Loucy (cell line): ENCODE data around the gene NSD1.

ENCODE experiments used
- H2AFZ ChIP-seq: fragments of 200-600 bp; sonication (generic); 2 replicates; pipeline ENCODE4 v1.6.0; 2016; ENCODE audit warnings: antibody characterized with exemption, mild to moderate bottlenecking, low read length, moderate library complexity
- H3F3A ChIP-seq: fragments of 200-600 bp; 2 replicates; pipeline ENCODE4 v1.6.0; 2016; ENCODE audit warnings: antibody characterized with exemption, low read depth, mild to moderate bottlenecking
- H3K27me3 ChIP-seq: fragments of 200-600 bp; sonication (generic); 2 replicates; pipeline ENCODE4 v1.6.1; 2014; ENCODE audit warnings: low read length, mild to moderate bottlenecking; ENCODE audit not compliant: insufficient read depth, poor library complexity, severe bottlenecking
- H3K36me3 ChIP-seq: fragments of 200-600 bp; sonication (generic); 2 replicates; pipeline ENCODE4 v1.6.1; 2016; ENCODE audit warnings: low read length; ENCODE audit not compliant: insufficient read depth
- H3K4me1 ChIP-seq: fragments of 200-600 bp; sonication (generic); 2 replicates; pipeline ENCODE4 v1.5.1; 2014; ENCODE audit warnings: low read length, mild to moderate bottlenecking; ENCODE audit not compliant: insufficient read depth, poor library complexity, severe bottlenecking
- H3K4me2 ChIP-seq: fragments of 200-600 bp; sonication (generic); 2 replicates; pipeline ENCODE4 v1.6.0; 2014; ENCODE audit warnings: antibody characterized with exemption, low read length, low read depth, mild to moderate bottlenecking; ENCODE audit not compliant: poor library complexity, severe bottlenecking
- H3K4me3 ChIP-seq: fragments of 200-600 bp; sonication (generic); 2 replicates; pipeline ENCODE4 v1.5.1; 2014; ENCODE audit warnings: low read length, mild to moderate bottlenecking, mixed read lengths; ENCODE audit not compliant: poor library complexity, severe bottlenecking
- H3K79me2 ChIP-seq: fragments of 200-600 bp; sonication (generic); 2 replicates; pipeline ENCODE4 v1.6.1; 2014; ENCODE audit warnings: low read length; ENCODE audit not compliant: insufficient read depth
- H3K9ac ChIP-seq: fragments of 200-600 bp; sonication (generic); 2 replicates; pipeline ENCODE4 v1.6.0; 2014; ENCODE audit warnings: mild to moderate bottlenecking, low read depth, low read length, moderate library complexity; ENCODE audit not compliant: poor library complexity, severe bottlenecking
- H3K9me2 ChIP-seq: fragments of 200-600 bp; sonication (generic); replicated peaks from 2 replicates; pipeline ENCODE4 v1.6.1; 2016; ENCODE audit warnings: low read depth, low read length, mixed read lengths
- H3K9me3 ChIP-seq: fragments of 200-600 bp; sonication (generic); 2 replicates; pipeline ENCODE4 v1.6.1; 2014; ENCODE audit warnings: mild to moderate bottlenecking, antibody characterized with exemption, low read length, low read depth; ENCODE audit not compliant: insufficient read depth
- H4K20me1 ChIP-seq: fragments of 200-600 bp; sonication (generic); 2 replicates; pipeline ENCODE4 v1.6.0; 2014; ENCODE audit warnings: antibody characterized with exemption, low read length, mild to moderate bottlenecking; ENCODE audit not compliant: insufficient read depth, poor library complexity, severe bottlenecking
- EZH2phosphoT487 ChIP-seq: fragments of 200-600 bp; IDR thresholded peaks from 2 replicates; pipeline ENCODE4 v1.6.1; 2018; ENCODE audit warnings: antibody characterized with exemption, mild to moderate bottlenecking, moderate library complexity, borderline replicate concordance
- TF ChIP-seq, protein P1 (sequence below): fragments of 200-600 bp; sonication (generic); conservative IDR thresholded peaks from 2 replicates; pipeline ENCODE4 v1.5.1; 2014; ENCODE audit warnings: mild to moderate bottlenecking, antibody characterized with exemption, low read length

The NSD1 gene

DNA sequence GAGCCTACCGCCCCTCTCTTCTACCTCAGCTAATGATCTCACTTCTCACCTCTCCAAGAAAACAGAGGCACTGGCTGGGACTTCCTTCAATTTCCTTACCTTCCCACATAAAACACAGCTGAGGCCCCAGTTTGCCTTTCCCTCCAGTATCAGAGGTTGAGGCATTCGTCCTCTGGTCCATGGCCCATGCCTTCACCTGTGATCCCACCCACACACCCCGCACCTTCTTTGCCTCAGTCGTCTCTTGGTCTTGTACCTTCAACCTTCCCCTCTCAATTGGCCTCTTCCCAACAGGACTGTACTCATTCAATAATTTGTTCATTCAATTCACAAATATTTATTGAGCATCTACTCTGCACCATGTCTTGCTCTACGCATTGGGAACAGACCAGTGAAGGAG lies 11.0 kb upstream of the NSD1 start:
- H3K27me3 ChIP-seq: no peaks in the 10 kb centered on the region
- H2AFZ ChIP-seq: no peak overlapping the region
- H3K4me3 ChIP-seq: no peak overlapping the region
- no peak overlapping the region for H3K9ac ChIP-seq
- no peak overlapping the region for H3K4me2 ChIP-seq
- TF ChIP-seq EZH2phosphoT487: no peak
- TF ChIP-seq, protein P1, sequence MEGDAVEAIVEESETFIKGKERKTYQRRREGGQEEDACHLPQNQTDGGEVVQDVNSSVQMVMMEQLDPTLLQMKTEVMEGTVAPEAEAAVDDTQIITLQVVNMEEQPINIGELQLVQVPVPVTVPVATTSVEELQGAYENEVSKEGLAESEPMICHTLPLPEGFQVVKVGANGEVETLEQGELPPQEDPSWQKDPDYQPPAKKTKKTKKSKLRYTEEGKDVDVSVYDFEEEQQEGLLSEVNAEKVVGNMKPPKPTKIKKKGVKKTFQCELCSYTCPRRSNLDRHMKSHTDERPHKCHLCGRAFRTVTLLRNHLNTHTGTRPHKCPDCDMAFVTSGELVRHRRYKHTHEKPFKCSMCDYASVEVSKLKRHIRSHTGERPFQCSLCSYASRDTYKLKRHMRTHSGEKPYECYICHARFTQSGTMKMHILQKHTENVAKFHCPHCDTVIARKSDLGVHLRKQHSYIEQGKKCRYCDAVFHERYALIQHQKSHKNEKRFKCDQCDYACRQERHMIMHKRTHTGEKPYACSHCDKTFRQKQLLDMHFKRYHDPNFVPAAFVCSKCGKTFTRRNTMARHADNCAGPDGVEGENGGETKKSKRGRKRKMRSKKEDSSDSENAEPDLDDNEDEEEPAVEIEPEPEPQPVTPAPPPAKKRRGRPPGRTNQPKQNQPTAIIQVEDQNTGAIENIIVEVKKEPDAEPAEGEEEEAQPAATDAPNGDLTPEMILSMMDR: no peak
- H3K36me3 ChIP-seq: no peaks in the 10 kb centered on the region
- no peaks in the 10 kb centered on the region for H4K20me1 ChIP-seq
- no peaks in the 10 kb centered on the region for H3K79me2 ChIP-seq
- H3F3A ChIP-seq: no peaks in the 10 kb centered on the region
- no peaks in the 10 kb centered on the region for H3K9me2 ChIP-seq
- H3K4me1 ChIP-seq: no peaks in the 10 kb centered on the region
- no peaks in the 10 kb centered on the region for H3K9me3 ChIP-seq

DNA sequence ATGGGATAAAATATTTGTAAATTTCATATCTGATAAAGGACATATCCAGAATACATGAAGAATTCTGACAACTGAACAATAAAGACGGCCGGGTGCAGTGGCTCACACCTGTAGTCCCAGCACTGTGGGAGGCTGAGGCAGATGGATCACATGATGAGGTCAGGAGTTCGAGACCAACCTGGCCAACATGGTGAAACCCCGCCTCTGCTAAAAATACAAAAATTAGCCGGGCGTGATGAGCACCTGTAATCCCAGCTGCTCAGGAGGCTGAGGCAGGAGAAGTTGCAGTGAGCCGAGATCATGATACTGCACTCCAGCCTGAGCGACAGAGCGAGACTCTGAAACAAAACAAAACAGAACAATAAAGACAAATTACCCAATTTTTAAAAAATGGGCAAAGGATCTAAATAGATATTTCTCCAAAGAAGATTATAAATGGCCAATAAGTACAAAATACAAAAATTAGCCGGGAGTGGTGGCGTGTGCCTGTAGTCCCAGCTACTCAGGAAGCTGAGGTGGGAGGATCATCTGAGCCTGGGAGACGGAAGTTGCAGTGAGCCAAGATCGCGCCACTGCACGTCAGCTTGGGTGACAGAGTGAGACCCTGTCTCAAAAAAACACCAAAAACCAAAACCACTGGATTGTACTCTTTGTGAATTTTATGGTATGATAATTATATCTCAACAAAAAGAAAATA lies 9.6 kb upstream of the NSD1 start:
- no peaks in the 10 kb centered on the region for H4K20me1 ChIP-seq
- no peak overlapping the region for H3K9ac ChIP-seq
- no peak overlapping the region for H3K4me2 ChIP-seq
- no peaks in the 10 kb centered on the region for H3K9me3 ChIP-seq
- no peaks in the 10 kb centered on the region for H3K9me2 ChIP-seq
- H3K36me3 ChIP-seq: no peaks in the 10 kb centered on the region
- H3K4me3 ChIP-seq: no peak overlapping the region
- no peak for TF ChIP-seq EZH2phosphoT487
- TF ChIP-seq, protein P1: no peak
- H3F3A ChIP-seq: no peaks in the 10 kb centered on the region
- H3K4me1 ChIP-seq: no peaks in the 10 kb centered on the region
- H3K27me3 ChIP-seq: no peaks in the 10 kb centered on the region
- no peaks in the 10 kb centered on the region for H3K79me2 ChIP-seq
- H2AFZ ChIP-seq: no peak overlapping the region

DNA sequence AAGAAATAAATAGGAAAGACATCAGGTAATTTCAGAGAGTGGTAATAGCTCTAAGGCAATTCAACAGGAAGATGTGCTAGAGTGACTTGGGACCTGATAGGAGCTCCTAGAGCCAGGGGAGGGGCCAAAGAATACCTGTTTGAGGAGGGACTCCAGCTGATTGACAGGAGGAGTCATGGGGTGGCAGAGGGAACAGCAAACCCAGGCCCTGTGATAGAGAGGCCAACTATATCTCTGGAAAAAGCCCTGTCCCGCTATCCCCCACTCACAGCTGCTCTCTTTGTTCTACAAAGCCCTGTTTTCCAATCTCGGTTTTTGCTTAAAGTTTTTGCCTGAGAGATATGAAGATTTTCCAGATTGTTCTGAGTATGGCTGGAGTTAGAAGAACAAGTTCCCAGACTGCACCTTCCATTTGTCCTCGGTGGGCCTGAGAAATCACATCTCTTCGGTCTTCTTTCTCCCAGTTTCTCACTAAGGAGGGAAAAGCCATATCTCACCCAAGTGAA lies 9.0 kb upstream of the NSD1 start:
- Histone ChIP-seq H3K4me3 (no peak overlapping the region), H3K9me2 (no peaks in the 10 kb centered on the region), H3K79me2 (no peaks in the 10 kb centered on the region), H3K36me3 (no peaks in the 10 kb centered on the region), H2AFZ (no peak overlapping the region), H4K20me1 (no peaks in the 10 kb centered on the region), H3K9me3 (no peaks in the 10 kb centered on the region), H3K4me1 (no peaks in the 10 kb centered on the region), H3K27me3 (no peaks in the 10 kb centered on the region), H3K9ac (no peak overlapping the region), H3K4me2 (no peak overlapping the region), H3F3A (no peaks in the 10 kb centered on the region)
- no peak for TF ChIP-seq EZH2phosphoT487

DNA sequence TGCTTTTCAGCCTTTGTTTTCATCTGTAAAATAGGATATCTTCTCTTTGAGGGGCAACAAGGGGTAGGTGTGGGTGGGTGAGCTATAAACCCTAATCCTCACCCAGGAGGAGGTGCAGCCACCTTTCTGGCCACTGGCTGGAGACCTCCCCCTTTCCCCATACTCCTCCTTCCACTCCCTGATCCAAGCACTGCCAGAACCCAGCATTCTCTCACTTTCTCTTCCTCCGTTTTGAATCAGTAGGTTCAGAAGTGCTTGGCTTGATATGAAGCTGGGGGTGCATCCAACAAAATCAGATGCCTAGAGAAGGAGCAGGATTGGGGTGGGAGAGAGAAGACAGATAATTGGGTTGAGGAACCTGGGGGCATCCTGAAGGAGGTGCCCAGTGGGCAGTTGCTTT lies 6.8 kb upstream of the NSD1 start:
- no peaks in the 10 kb centered on the region for H4K20me1 ChIP-seq
- H3K27me3 ChIP-seq: no peaks in the 10 kb centered on the region
- no peaks in the 10 kb centered on the region for H3K4me1 ChIP-seq
- H3K36me3 ChIP-seq: no peaks in the 10 kb centered on the region
- H3K4me2 ChIP-seq: no peak overlapping the region
- no peaks in the 10 kb centered on the region for H3K9me3 ChIP-seq
- no peak overlapping the region for H2AFZ ChIP-seq
- no peaks in the 10 kb centered on the region for H3F3A ChIP-seq
- H3K79me2 ChIP-seq: no peaks in the 10 kb centered on the region
- no peak overlapping the region for H3K9ac ChIP-seq
- no peaks in the 10 kb centered on the region for H3K9me2 ChIP-seq
- H3K4me3 ChIP-seq: no peak overlapping the region
- TF ChIP-seq, protein P1: no peak
- TF ChIP-seq EZH2phosphoT487: no peak
